Measurements from ENCODE around the gene ARHGAP42.

The ARHGAP42 gene

DNA sequence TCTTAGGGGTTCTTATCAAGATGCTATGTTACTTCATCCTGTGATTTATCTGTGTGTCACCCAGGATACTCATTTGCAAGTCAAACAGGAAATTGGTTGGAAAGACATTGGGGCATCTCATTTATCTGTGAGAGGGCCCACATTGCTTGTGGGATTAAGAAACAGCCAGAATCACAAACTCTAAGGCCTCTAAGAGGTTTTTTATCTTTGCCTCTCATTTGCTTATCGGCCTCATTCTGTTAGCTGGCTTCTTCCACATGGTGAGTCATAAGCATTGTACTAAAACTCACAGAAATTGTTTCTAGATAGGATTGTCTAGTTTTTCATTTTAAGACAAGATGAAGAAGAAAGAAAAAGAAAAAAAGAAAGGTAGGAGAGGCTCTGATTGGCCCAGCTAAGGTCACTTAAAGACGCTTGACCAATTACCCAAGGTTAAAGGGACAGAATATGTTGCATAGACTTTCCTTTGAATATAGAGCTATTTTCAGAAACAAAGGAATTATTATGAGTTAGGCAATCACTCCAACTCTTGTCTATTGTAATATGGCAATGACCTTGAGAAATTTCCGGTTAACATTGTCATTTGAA, 121.9 kb downstream of the ARHGAP42 start:
- DNase-seq, result no peak

DNA sequence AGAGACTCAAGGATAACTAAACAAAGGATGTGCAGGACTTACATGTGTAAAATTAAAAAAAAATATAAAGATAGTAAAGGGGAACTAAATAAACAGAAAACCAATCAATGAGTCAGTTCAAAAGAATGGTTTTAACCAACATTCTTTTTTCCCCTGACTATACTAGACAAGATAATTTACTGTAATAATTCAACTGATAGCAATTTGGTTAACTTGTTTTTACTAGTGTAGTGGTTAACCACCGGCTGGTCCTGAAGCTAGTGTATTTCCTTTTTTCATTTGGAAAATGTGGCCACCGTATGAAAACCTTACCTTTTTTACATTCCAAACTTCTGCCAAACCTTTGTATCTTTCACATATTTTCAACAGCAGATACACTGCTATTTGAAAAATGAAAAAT, 123.1 kb downstream of the ARHGAP42 start:
- DNase-seq, result no peak

DNA sequence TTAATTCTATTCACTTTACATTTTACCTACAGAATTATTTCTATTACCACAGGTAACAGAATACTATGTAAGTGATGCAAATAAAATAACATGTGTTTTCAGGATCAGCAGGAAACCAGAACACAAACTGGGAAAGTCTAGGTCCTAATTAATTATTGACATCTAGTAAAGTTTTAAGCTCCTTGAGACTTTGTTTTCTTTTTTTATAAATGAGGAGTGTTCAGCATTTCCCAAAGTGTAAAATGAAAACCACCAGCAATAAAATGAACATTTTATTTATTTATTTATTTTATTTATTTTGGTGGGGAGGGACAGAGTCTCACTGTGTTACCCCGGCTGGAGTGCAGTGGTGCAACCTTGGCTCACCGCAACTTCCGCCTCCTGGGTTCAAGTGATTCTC, 123.6 kb downstream of the ARHGAP42 start:
- no peak for DNase-seq

DNA sequence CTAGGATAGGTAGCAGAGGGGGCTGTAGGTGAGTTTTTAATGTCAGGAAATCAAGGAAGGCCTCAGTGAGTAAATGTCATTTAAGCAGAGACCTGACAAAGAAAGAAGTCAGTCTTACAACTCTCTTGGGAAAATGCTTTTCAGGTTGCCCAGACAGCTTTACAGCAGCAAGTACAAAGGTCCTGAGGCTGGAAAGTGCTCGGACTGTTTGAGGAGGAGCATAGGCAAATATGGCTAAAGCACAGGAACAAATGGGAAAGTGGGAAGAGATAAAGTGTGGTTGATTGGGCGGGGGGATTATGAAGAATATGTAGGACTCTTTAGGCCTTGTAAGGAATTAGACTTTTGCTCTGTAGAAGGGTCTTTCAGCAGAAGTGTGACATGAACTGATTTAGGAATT, 125.4 kb downstream of the ARHGAP42 start:
- DNase-seq, result no peak

DNA sequence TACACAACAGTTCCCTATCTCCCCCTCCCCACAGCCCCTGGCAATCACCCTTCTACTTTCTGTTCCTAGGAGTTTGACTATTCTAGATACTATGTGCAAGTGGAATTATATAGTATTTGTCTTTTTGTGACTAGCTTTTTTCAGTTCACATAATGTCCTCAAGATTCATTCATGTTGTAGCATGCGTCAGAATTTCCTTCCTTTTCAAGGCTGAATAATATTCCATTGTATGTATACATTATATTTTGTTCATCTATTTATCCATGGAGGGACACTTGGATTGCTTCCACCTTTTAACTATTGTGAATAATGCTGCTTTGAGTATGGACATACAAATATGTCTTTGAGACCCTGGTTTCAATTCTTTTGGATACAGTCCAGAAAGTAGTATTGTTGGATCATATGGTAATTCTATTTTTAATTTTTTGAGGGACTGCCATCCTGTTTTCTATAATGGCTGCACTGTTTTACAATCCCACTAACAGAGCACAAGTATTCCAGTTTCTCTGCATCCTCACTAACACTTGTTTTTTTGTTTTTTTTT, 128.8 kb downstream of the ARHGAP42 start:
- DNase-seq, result no peak

DNA sequence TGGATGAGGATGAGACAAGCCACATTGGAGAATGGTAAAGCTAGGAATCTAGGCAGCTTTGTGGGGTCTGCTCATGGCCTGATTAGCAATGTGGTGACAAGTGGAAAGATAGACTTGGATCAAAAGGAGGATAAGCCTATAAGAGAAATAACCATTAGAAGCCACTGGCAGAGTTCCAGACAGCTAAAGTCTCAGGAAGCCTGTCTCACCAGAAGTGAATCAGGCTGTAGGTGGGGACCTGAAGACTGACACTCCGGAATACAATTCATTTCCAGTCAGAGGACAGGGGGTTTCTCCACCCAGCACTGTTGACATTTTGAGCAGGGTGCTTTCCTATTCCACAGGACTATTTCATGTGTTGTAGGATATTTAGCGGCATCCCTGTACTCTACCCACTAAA, 129.7 kb downstream of the ARHGAP42 start:
- DNase-seq, result no peak

DNA sequence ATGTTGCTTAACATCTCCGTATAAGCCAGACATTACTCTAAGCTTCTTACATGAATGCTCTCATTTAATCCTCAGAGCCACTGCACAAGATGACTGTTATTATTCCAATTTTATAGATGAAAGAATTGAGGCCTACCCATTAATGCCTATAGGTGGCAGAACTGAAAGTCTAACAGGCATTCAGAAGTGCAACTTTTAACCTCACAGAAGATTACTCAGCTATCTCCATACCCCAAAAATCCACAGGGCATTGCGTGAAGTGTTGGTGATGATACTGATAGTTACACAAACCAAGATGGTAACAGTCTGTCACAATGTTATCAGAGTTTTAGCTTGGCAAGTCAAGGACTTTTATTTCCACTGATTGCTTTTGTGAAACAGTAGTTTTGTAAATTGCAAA, 130.5 kb downstream of the ARHGAP42 start:
- no peak for DNase-seq

DNA sequence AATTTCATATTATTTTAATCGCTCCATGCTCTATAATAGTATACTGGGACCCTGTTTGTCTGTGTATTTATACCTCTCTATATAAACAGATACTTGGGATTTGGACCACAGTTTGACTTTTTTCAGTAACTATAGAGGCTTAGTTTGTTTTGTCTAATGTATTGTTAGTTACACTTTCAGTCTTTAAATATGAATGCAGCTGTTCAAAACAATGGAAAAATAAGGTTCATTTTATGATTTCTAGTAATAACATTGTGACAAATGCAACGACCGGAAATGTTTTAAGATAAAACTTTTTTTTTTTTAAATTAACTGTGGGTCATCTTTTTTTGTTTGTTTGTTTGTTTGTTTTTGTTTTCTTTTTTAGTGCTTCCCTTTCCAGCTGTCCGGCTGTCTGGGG, 133.5 kb downstream of the ARHGAP42 start:
- no peak for DNase-seq

DNA sequence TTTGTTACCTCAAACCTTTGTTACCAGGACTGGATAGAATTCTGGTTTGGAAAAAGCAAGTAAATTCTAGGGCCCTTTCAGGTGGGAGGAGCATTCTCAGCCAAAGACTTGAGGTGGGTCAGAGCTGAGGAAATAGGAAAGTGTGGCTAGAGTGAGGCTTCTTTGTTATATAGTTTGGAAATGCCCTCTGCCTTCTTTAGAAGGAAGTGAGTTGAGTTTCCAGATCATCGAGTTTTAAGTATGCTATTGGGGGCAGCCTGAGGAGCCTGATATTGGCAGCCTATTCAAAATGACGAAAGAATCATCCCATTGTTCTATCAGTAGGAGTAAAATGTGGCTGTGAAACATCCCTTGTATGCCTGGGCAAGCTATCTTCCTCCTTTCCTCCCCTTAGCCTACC, 134.1 kb downstream of the ARHGAP42 start:
- no peak for DNase-seq

DNA sequence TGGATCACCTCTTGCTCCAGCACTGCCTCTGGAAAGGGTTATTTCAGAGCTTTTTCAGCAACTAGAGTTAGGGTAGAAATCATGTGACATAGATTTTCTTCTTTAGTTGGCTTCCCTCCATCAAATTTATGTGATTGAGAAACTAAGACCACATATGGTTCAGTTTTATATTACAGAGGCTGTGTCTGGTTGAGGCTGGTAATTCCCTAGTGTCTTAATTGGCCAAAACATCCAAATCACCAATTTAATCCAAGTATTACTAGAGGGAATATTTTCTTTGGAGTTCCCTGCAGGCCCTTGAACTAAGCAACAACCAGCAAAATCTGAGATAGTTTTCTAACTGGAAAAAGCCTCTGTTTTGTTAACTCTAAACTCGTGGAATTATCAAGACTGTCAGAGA, 136.3 kb downstream of the ARHGAP42 start:
- no peak for DNase-seq

DNA sequence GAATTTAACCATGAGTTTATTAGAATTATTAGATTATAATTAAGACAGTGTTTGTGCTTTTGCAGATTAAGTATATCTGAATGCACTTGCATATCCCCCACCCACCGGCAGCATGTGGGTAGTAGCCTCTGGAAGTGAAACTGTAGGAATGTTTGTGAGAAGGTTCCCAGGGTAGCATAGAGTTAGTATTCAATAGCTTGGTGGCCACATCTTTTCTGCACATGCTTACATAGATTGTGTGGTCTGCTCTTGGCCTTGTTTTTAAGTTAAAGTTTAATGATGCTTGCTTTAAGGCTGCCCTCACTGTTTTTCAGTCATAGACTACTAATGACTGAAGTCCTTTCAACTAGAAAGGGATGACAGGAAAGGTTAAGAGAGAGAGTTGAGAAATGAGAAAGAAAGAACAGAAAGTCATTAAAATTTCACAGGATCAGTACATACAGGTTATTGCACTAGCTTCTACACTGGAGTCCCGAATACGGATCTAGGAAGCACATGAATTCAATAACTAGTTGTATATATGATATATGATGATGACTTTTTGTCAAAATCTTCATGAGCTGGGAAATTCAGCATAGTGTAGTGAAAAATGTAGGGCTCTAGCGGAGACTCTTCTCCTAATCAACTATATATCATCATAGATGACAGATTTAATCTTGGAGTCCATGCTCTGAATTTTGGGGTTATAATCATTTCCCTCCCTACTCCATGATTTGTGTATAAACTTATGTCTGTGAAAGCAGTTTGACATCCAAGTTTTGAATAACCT, 137.1 kb downstream of the ARHGAP42 start:
- no peak for DNase-seq

DNA sequence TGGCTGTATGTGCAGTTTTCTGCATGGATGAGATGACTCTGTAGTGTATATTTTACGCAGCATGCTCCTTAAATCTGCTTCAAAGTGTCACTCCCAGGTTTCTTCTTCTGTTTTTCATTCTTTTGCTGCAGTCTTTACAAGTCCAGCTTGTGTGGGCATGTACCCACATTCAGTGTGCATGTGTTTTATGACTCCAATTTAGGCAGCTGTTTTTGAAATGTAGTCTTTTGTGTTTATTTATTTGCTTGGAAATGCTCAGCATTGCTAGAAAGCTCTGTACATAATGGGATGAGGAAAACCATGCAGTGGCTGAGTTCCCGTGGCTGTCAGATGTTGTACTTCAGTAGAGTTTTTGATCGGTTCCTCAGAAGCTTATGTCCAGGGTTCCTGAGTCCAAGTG, 138.5 kb downstream of the ARHGAP42 start:
- DNase-seq, result no peak

DNA sequence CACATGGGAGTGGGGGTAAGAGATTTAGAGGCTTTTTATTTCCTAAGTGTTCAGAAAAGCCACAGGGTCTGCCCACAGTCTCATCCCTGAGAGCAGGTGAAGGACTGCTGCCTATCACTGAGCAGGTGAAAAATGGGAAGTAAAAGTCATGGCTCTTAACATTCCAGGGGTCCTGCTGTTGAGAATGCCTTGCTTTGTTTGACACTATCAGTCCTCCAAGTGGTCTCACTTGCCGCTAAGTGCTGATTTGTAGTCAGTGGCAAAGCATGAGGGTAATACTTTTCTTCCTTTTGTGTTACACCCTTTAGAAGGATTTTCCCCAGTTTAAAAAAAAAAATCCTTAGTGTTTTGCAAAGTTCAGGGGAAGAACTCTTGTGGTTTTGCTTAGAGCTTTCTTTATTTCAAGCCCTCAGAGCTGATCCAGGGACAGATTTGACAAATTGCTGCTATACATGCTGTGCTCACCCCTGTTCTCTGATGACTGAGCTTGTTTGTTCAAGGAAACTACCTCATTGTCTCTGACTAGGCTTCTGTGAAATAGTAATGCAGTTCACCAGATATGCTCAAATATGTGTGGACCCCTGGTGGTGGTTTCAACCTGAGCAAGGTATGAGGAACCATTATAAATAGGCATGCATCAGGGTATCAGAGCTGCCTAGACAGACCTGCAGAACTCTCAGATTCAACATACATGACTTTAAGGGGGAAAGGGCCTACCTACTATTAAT, 141.0 kb downstream of the ARHGAP42 start:
- no peak for DNase-seq

DNA sequence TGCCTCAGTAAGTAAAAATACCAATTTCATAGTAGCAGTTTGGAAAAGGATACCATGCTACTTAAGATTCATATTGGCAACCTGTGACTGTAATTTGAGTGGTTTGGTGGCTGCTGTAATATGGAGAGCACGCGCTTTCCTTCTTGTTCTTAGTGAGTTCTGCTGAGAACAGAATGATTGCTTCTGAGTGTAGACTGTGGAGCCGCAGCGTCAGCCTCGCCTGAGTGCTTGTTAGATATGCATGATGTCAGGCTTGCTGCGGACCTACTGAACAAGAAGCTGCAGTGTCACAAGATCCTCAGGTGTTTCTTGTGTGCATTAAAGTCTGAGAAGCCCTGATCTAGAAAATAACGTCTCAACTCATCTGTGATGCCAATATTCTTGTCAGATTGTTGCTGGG, 143.2 kb downstream of the ARHGAP42 start:
- no peak for DNase-seq

DNA sequence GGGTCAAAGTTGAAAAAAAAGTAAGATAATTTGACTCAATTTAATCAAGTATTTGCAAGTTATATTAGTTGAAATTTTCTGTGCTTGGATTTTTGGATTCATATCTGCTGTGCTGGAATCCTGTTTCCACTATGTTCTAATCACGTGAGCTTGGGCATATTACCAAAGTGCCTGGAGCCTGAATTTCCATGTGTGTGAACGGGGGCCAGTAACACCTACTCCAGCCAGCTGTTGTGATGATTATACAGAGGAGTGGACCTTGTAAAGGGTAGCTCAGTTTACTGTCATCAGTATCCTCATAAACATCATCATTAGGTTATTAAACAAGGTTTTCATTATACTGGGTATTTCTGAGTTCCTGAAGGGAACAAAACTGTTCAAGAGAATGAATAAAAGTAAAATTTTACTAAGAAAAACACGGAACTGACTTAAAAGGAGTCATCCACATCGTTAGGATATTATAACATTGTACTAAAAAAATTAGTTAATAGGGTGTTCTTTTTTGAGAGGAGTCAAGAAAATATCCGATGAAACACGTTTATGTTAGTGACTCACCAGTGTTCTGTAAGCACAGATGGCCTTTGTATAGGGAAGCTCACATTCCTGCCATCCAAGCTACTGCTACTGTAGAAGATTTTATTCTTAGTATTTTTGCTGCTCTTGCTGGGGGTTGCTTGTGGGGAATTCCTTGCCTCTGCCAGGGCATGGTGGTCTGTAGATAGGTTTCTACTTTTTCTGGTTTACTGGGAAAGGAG, 144.1 kb downstream of the ARHGAP42 start:
- DNase-seq, result no peak

DNA sequence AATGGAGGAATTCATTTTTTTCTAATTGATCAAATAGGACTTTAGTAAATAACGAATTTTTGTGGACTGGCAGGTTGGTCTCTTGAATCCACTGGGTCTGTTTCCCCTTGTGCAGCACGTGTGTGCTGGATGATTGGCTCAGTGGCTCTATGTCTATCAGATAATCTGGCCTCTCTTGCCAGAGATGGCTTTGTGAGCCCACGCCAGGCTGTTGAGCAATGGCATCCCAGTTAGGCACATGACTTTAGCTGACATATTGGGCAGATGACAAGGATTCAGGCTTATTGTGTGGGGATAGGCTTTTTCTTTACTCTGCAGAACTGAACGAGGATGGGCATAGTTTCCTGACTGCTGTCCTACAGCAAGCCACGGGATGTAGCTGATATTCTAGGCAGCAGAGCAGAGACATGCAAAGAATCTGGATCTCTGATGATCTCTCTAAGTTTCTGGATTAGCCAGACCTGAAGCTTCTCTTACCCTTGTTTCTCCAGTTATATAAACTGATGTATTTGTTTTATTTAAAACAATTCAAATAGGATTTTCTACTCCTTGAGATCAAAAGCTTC, 144.9 kb downstream of the ARHGAP42 start:
- no peak for DNase-seq

DNA sequence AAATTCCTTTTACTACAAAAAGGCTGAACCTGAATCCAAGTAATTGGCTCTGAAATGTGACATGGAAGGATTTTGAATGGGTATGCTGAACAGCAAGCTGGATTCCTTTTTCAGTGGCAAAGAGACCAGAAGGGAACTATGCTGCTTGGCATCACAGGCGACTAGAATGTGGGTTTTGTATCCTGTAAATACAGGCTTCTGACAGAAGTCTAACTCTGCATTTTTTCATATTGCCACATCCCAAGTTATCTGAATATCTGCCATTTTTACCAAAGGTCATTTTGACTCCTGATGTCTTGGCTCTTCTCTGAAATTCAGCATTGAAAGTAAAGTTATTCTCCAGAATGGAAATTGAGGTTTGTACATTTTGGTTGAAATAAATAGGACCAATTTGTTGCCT, 145.7 kb downstream of the ARHGAP42 start:
- DNase-seq, result no peak

DNA sequence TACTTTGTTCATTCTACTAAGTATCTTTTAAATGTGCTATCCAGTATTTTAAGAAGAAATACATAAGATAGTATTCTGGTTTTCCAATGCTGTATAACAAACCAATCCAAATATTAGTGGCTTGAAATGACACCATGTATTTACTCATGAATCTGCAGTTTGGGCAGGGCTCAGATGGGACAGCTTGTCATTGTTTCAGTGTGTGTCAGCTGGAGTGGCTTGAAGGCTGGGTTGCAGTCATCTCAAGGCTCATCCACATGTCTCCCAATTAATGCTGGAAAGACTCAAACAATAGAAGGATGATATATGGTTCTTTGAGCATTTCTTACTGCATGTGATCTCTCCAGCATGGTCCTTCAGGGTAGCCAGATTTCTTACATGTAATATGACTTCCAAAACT, 146.2 kb downstream of the ARHGAP42 start:
- no peak for DNase-seq

DNA sequence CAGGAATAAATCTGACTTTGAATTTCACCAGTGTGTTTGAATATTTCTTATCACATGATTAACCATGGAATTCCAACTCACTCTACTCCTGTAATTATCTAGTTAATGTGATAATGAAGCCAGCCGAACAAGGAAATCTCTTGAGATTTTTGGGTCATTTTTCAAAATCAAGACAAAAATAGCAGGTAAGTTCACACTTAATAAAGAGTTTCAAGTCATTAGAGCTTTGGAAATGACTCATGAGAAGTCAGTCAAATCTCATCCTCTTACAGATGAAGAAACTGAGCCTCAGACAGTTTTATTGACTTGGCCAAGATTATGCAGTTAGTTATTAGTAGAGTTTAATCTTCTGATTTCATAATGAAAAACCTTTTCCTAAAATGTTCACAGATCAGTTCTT, 148.8 kb downstream of the ARHGAP42 start:
- no peak for DNase-seq

DNA sequence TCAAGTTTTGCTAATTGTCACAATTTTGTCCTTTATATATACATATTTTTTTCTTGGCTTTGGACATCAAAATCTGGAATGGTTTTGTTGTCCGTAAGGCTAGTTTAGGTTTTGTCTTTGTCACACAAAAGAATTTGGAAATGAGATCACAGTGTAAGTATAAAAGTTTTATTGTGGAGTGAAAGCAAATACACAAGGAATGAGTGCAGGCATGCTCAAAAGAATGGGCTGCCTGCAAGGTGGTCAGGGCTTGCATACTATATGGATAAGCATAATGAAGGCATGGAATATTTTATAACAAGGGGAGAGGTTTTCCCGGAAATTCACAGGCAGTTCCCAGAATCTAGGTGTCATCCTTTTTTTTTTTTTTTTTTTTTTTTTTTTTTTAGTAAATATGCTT, 150.2 kb downstream of the ARHGAP42 start:
- DNase-seq, result no peak

DNA sequence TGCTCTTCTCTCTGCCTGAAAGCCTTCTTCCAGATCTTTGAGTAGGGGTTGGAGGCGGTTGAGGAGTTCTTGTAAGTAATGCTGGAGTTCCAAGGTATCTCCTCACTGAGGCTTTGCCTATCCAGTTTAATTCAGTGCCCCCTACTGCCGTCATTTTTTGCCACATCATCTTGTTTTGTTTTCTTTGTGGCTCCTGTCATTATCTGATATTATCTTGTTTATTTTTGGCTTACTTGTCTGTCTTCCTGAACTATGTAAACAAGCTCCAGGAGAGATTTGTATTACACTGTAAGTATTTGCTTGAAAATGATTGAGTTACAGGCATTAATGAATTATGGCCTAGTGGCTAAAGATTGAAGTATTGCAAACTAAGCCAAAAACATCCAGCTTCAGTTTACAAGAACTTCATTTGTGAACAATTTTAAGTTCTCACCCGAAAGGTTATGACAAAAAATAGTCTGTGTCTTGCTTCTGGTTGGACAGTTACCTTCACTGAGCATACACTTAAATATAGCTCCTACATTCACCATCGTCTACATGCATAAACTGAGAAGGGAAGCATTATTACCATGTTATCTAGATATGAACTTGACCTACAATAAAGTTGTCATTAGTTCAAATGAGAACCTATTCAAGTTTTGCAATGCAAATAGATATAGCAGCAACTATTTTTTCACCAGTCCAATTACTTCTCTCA, 154.8 kb downstream of the ARHGAP42 start:
- no peak for DNase-seq

DNA sequence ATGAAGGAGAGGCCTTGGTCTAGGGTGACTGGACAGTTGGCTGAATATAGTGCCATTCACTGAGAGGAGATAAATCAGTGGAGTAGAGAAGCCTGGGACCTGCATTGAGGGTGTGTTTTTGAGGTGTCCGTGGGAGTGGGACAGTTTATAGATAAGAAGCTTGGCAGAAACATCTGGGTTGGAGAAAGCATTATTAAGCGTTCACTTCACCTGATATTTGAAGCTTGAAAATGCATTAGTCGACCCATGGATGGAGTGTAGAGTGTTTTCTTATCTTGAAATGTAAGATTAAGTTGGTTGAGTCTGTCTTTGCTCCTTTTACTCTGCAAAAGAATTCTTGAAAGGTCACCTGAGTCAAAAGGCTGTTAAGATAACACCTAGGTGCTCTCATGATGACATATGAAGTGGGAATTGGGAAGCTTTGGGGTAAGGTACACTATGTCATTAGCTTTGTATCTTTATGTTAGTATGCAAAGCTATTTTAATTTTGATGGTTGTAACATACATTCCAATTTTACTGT, 160.7 kb downstream of the ARHGAP42 start:
- no peak for DNase-seq

Data from NK-92 treated with Interleukin-12 subunit alpha and Interleukin-12 subunit beta, amount 100 ng/mL, for 24 hours (cell line).